ENCODE results near the gene CADPS.

DNA sequence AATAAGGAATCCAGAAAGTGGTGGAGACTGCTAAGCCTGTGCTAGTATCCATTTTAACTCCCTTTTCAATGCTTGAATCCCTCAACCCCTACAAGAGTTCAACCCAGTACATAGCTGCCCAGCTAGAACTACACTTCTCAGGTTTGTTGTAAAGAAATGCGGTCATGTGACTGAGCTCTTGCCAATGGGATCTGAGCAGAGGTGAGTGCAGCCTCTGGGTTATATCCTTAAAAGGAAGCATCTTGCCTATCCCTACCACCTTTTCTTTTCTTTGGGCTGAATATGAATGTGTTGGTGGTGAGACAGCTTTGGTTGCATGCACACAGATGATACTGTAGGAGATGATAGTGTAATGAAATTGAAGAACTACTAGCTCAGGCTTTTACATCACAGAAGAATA is 139.7 kb downstream of the CADPS start:
- TF ChIP-seq, protein P1, sequence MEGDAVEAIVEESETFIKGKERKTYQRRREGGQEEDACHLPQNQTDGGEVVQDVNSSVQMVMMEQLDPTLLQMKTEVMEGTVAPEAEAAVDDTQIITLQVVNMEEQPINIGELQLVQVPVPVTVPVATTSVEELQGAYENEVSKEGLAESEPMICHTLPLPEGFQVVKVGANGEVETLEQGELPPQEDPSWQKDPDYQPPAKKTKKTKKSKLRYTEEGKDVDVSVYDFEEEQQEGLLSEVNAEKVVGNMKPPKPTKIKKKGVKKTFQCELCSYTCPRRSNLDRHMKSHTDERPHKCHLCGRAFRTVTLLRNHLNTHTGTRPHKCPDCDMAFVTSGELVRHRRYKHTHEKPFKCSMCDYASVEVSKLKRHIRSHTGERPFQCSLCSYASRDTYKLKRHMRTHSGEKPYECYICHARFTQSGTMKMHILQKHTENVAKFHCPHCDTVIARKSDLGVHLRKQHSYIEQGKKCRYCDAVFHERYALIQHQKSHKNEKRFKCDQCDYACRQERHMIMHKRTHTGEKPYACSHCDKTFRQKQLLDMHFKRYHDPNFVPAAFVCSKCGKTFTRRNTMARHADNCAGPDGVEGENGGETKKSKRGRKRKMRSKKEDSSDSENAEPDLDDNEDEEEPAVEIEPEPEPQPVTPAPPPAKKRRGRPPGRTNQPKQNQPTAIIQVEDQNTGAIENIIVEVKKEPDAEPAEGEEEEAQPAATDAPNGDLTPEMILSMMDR (conservative IDR thresholded peaks at IDR 0.05 in 1 of 2, IDR thresholded peaks at IDR 0.05 in 1 of 2; ENCODE audit: extremely low read depth in 1 of 2, insufficient read depth in 1 of 2, low read depth in 1 of 2, low read length in 2 of 2), result no peak
- TF ChIP-seq EZH2 (IDR thresholded peaks at IDR 0.05; ENCODE audit: borderline replicate concordance, low read length), result no peak

Data from mammary epithelial cell (primary cell).